ENCODE measurements around the gene CHD5.
"Not testable (repeated sequence)": the region's sequence is repeated elsewhere in the genome, so short reads cannot be mapped to it uniquely, and the experiment has no call there.

CHD5 gene

GRCh38 chr1:6180268-6180706 lies at the start of gene CHD5:
Gene CHD5, minus strand, starts transcription at chr1:6180321. Its CDS starts 298 bp downstream, at chr1:6180023.
- DNase-seq (ENCODE audit: low read depth), result no peak

- no peak for DNase-seq (ENCODE audit: low read depth)
Measured at GRCh38 chr1:6225651-6226050, 45.5 kb upstream of the CHD5 start.

- DNase-seq (ENCODE audit: low read depth), result no peak
Measured at GRCh38 chr1:6224718-6225117, 44.6 kb upstream of the CHD5 start.

- no peak for DNase-seq (ENCODE audit: low read depth)
Measured at GRCh38 chr1:6223617-6224016, 43.5 kb upstream of the CHD5 start.

- no peak for DNase-seq (ENCODE audit: low read depth)
Measured at GRCh38 chr1:6222636-6223035, 42.5 kb upstream of the CHD5 start.

- no peak for DNase-seq (ENCODE audit: low read depth)
Measured at GRCh38 chr1:6221210-6221784, 41.2 kb upstream of the CHD5 start.

- no peak for DNase-seq (ENCODE audit: low read depth)
Measured at GRCh38 chr1:6220236-6220635, 40.1 kb upstream of the CHD5 start.

GRCh38 chr1:6219641-6220040 lies 39.5 kb upstream of the CHD5 start:
- DNase-seq (ENCODE audit: low read depth), result not testable (repeated sequence)

- DNase-seq (ENCODE audit: low read depth), result no peak
Measured at GRCh38 chr1:6218375-6219164, 38.4 kb upstream of the CHD5 start.

- no peak for DNase-seq (ENCODE audit: low read depth)
Measured at GRCh38 chr1:6212193-6212959, 32.3 kb upstream of the CHD5 start.

- no peak for DNase-seq (ENCODE audit: low read depth)
Measured at GRCh38 chr1:6211731-6212130, 31.6 kb upstream of the CHD5 start.

GRCh38 chr1:6210591-6211355 lies 30.7 kb upstream of the CHD5 start:
- no peak for DNase-seq (ENCODE audit: low read depth)

GRCh38 chr1:6209661-6210580 lies 29.8 kb upstream of the CHD5 start:
- DNase-seq (ENCODE audit: low read depth), result no peak

GRCh38 chr1:6208723-6209660 lies 28.9 kb upstream of the CHD5 start:
- no peak for DNase-seq (ENCODE audit: low read depth)

- DNase-seq (ENCODE audit: low read depth), result no peak
Measured at GRCh38 chr1:6207921-6208320, 27.8 kb upstream of the CHD5 start.

- no peak for DNase-seq (ENCODE audit: low read depth)
Measured at GRCh38 chr1:6207075-6207885, 27.2 kb upstream of the CHD5 start.

- DNase-seq (ENCODE audit: low read depth), result no peak
Measured at GRCh38 chr1:6206520-6206855, 26.4 kb upstream of the CHD5 start.

- peak; percentile 51 for DNase-seq (ENCODE audit: low read depth)
Measured at GRCh38 chr1:6205849-6206519, 25.9 kb upstream of the CHD5 start, which contains the start of gene RNF207. Gene RNF207, plus strand, starts transcription at chr1:6206119. Its CDS starts 417 bp downstream, at chr1:6206536.

GRCh38 chr1:6202256-6202655 lies 22.1 kb upstream of the CHD5 start:
- no peak for DNase-seq (ENCODE audit: low read depth)
